ENCODE measurements around the gene SDSL.

The SDSL gene

GRCh38 chr12:113479216-113479589 is 57.0 kb downstream of the SDSL start:
- no peak overlapping the region for H3K27ac ChIP-seq
- no peaks in the 10 kb centered on the region for H3K36me3 ChIP-seq
- peaks cover 0 to 9% (median 4%) of the 10 kb centered on the region in 4 donors for H3K4me1 ChIP-seq
- H3K27me3 ChIP-seq: peaks cover 4 to 95% of the 10 kb centered on the region in 2 donors
- DNase-seq: no peak
- TF ChIP-seq, protein P1, sequence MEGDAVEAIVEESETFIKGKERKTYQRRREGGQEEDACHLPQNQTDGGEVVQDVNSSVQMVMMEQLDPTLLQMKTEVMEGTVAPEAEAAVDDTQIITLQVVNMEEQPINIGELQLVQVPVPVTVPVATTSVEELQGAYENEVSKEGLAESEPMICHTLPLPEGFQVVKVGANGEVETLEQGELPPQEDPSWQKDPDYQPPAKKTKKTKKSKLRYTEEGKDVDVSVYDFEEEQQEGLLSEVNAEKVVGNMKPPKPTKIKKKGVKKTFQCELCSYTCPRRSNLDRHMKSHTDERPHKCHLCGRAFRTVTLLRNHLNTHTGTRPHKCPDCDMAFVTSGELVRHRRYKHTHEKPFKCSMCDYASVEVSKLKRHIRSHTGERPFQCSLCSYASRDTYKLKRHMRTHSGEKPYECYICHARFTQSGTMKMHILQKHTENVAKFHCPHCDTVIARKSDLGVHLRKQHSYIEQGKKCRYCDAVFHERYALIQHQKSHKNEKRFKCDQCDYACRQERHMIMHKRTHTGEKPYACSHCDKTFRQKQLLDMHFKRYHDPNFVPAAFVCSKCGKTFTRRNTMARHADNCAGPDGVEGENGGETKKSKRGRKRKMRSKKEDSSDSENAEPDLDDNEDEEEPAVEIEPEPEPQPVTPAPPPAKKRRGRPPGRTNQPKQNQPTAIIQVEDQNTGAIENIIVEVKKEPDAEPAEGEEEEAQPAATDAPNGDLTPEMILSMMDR (IDR thresholded peaks at IDR 0.05): no peak
- no peak overlapping the region for H3K4me3 ChIP-seq
- H3K9me3 ChIP-seq: no peaks in the 10 kb centered on the region
- intact Hi-C loops (cut with DNase I; ENCODE audit: low total_unique reads): no loop called here

GRCh38 chr12:113479590-113480335 is 57.6 kb downstream of the SDSL start:
- intact Hi-C loops (cut with DNase I; ENCODE audit: low total_unique reads): no loop called here
- TF ChIP-seq, protein P1 (IDR thresholded peaks at IDR 0.05): no peak
- Histone ChIP-seq H3K36me3 (no peaks in the 10 kb centered on the region), H3K4me3 (no peak overlapping the region), H3K9me3 (no peaks in the 10 kb centered on the region), H3K27ac (no peak overlapping the region), H3K4me1 (peaks cover 0 to 9% (median 4%) of the 10 kb centered on the region in 4 donors), H3K27me3 (peaks cover 4 to 91% of the 10 kb centered on the region in 2 donors)
- DNase-seq: no peak

GRCh38 chr12:113480336-113480971 is 58.3 kb downstream of the SDSL start:
- H3K4me1 ChIP-seq: peaks cover 0 to 9% (median 4%) of the 10 kb centered on the region in 4 donors

DNA sequence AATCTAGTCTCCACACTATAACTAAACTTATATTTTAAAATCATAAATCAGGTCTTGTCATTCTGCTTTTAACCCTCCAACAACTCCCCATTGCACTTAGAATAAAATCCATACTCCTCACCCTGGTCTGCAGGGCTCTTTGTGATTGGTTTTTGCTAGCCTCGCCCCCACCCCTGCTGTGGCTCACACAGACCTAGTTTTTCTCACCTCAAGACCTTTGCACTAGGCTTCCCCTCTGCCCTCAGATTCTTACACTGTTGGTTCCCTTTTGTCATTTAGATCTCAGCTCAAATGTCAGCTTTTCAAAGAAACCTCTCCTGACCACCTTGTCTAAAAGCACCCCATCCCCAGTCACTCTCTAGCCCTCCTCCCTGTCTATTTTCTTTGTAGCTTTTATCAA is 60.2 kb downstream of the SDSL start:
- Histone ChIP-seq H3K27me3 (peaks cover 4 to 81% of the 10 kb centered on the region in 2 donors), H3K9me3 (no peaks in the 10 kb centered on the region), H3K27ac (no peak overlapping the region), H3K36me3 (no peaks in the 10 kb centered on the region), H3K4me1 (peaks cover 0 to 5% (median 4%) of the 10 kb centered on the region in 4 donors), H3K4me3 (no peak overlapping the region)
- intact Hi-C loops (cut with DNase I; ENCODE audit: low total_unique reads): no loop called here
- TF ChIP-seq, protein P1 (IDR thresholded peaks at IDR 0.05): no peak
- DNase-seq: no peak

More at GRCh38 chr12:113480336-113480971, 58.3 kb downstream of the SDSL start:
- Histone ChIP-seq H3K4me3 (no peak overlapping the region), H3K27ac (no peak overlapping the region), H3K27me3 (peaks cover 4 to 88% of the 10 kb centered on the region in 2 donors), H3K9me3 (no peaks in the 10 kb centered on the region), H3K36me3 (no peaks in the 10 kb centered on the region)
- intact Hi-C loops (cut with DNase I; ENCODE audit: low total_unique reads): no loop called here
- DNase-seq: no peak
- TF ChIP-seq, protein P1 (IDR thresholded peaks at IDR 0.05): no peak

DNA sequence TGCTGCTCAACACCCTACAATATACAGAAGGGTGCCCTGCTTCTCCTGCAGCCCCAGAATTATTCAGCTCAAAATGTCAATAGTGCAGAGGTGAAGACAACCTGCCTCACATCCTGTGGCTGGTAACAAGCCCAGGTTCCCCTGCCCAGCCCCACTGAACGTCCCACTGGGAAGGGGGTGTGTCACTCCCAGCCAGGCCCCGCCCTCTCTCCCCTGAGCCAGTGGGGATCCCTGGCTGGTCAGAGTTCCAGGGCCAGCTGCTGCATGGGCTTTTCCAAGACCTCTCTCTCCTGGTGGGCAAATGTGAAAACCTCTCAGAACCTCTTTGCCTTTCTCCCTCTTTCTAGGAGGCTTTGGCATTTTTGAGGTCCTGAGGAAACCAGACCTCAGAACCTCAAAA is 63.1 kb downstream of the SDSL start:
- peaks cover 0 to 61% of the 10 kb centered on the region in 2 donors for H3K27me3 ChIP-seq

More for the DNA sequence above, 63.1 kb downstream of the SDSL start:
- DNase-seq: no peak
- no peaks in the 10 kb centered on the region for H3K9me3 ChIP-seq
- no peak overlapping the region for H3K4me3 ChIP-seq
- TF ChIP-seq, protein P1 (IDR thresholded peaks at IDR 0.05): no peak
- H3K36me3 ChIP-seq: no peaks in the 10 kb centered on the region
- no peak overlapping the region for H3K27ac ChIP-seq
- intact Hi-C loops (cut with DNase I; ENCODE audit: low total_unique reads): no loop called here
- H3K4me1 ChIP-seq: no peaks in the 10 kb centered on the region

Measured in tibial artery (tissue), 4 donors.